ENCODE results near the gene UBE2L3. TPM values are rescaled to one million over a fixed set of nuclear protein-coding genes. Genes with fewer than 3 reads are reported as not detected.
A peak's percentile ranks its signal among the peaks of the same experiment; 100 is the strongest.

UBE2L3 gene
- total and polyA plus RNA-seq, 2 of the 13 experiments (the other 11 are each of a cell fraction or from before 2014, with no cell fraction given), result 30.2 to 58.1 TPM

DNA sequence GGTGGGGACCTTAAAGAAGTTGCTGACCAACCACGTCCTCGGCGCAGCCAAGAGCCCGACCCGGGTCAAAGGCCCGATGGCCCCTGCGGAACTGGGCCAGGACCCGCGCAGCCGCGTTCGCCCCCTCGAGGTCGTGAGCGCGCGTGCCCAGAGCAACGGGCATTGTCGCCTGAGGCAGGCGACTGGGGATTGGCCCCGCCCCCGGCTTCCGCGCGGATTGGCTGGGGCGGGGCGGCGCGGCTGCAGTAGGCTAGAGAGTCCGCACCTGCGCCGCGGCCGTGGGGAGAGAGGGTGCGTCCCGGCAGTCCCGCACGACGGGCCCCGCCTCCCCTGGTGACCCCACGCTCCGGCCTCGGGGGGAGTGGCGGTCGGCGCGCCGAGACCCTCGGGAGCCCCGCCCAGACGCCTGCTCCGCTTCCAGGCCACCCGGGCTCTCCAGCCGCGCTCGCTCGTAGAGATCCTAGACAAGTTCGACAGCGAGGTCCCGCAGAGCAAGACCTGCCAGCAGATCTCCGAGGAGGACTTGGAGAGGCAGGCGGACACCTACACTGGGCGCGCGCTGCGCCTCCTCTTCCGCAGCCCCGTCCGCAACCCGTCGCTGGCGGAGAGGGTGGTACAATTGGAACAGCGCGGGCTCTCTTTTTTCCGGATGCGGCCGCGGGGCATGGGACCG lies 90.0 kb downstream of the UBE2L3 start (continued):
- TF ChIP-seq ELF4 (CRISPR knock-in tag; IDR thresholded peaks at IDR 0.05; ENCODE audit: borderline replicate concordance) (no peak), ZNF619 (CRISPR knock-in tag; IDR thresholded peaks at IDR 0.05) (no peak; the same call in 1 of the 2 replicates), ARHGAP35 (CRISPR knock-in tag; IDR thresholded peaks at IDR 0.05; ENCODE audit: borderline replicate concordance) (no peak; the same call in 1 of the 2 replicates), GTF3A (CRISPR knock-in tag; conservative IDR thresholded peaks at IDR 0.05) (no peak), TMF1 (CRISPR knock-in tag; IDR thresholded peaks at IDR 0.05; ENCODE audit: low read depth) (peak; percentile 53; the same call in 1 of the 2 replicates), ZNF484 (CRISPR knock-in tag; IDR thresholded peaks at IDR 0.05; ENCODE audit: borderline replicate concordance, low read depth) (no peak; the same call in 1 of the 2 replicates), TOPORS (CRISPR knock-in tag; IDR thresholded peaks at IDR 0.05) (peak; percentile 92), ZBTB3 (CRISPR knock-in tag; IDR thresholded peaks at IDR 0.05; ENCODE audit: borderline replicate concordance, low read depth) (no peak; the same call in 1 of the 2 replicates), ZNF382 (CRISPR knock-in tag; IDR thresholded peaks at IDR 0.05; ENCODE audit: borderline replicate concordance) (no peak), NCOA1 (CRISPR knock-in tag; IDR thresholded peaks at IDR 0.05) (peak; percentile 24; the same call in 1 of the 2 replicates), PHF21A (CRISPR knock-in tag; IDR thresholded peaks at IDR 0.05) (peak; percentile 76), XRCC5 (optimal IDR thresholded peaks at IDR 0.05; ENCODE audit: low read length) (peak; percentile 46), FOXP1 (IDR thresholded peaks at IDR 0.05) (no peak), FOXP1 (CRISPR knock-in tag; IDR thresholded peaks at IDR 0.05) (no peak; the same call in 1 of the 2 replicates), SRSF9 (IDR thresholded peaks at IDR 0.05; ENCODE audit: borderline replicate concordance, insufficient read depth, low read depth, low read length, poor library complexity, severe bottlenecking) (no peak), ZFP41 (CRISPR knock-in tag; IDR thresholded peaks at IDR 0.05; ENCODE audit: borderline replicate concordance) (no peak)
- TF ChIP-seq, protein P1, sequence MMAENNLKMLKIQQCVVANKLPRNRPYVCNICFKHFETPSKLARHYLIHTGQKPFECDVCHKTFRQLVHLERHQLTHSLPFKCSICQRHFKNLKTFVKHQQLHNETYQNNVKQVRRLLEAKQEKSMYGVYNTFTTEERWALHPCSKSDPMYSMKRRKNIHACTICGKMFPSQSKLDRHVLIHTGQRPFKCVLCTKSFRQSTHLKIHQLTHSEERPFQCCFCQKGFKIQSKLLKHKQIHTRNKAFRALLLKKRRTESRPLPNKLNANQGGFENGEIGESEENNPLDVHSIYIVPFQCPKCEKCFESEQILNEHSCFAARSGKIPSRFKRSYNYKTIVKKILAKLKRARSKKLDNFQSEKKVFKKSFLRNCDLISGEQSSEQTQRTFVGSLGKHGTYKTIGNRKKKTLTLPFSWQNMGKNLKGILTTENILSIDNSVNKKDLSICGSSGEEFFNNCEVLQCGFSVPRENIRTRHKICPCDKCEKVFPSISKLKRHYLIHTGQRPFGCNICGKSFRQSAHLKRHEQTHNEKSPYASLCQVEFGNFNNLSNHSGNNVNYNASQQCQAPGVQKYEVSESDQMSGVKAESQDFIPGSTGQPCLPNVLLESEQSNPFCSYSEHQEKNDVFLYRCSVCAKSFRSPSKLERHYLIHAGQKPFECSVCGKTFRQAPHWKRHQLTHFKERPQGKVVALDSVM (CRISPR knock-in tag; IDR thresholded peaks at IDR 0.05), result peak; percentile 51; the same call in 1 of the 2 replicates
- TF ChIP-seq, protein P2, sequence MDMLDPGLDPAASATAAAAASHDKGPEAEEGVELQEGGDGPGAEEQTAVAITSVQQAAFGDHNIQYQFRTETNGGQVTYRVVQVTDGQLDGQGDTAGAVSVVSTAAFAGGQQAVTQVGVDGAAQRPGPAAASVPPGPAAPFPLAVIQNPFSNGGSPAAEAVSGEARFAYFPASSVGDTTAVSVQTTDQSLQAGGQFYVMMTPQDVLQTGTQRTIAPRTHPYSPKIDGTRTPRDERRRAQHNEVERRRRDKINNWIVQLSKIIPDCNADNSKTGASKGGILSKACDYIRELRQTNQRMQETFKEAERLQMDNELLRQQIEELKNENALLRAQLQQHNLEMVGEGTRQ (IDR thresholded peaks at IDR 0.05; ENCODE audit: low read depth, low read length), result no peak
- TF ChIP-seq, protein P2 (CRISPR knock-in tag; IDR thresholded peaks at IDR 0.05; ENCODE audit: borderline replicate concordance), result no peak
- TF ChIP-seq, protein P3, sequence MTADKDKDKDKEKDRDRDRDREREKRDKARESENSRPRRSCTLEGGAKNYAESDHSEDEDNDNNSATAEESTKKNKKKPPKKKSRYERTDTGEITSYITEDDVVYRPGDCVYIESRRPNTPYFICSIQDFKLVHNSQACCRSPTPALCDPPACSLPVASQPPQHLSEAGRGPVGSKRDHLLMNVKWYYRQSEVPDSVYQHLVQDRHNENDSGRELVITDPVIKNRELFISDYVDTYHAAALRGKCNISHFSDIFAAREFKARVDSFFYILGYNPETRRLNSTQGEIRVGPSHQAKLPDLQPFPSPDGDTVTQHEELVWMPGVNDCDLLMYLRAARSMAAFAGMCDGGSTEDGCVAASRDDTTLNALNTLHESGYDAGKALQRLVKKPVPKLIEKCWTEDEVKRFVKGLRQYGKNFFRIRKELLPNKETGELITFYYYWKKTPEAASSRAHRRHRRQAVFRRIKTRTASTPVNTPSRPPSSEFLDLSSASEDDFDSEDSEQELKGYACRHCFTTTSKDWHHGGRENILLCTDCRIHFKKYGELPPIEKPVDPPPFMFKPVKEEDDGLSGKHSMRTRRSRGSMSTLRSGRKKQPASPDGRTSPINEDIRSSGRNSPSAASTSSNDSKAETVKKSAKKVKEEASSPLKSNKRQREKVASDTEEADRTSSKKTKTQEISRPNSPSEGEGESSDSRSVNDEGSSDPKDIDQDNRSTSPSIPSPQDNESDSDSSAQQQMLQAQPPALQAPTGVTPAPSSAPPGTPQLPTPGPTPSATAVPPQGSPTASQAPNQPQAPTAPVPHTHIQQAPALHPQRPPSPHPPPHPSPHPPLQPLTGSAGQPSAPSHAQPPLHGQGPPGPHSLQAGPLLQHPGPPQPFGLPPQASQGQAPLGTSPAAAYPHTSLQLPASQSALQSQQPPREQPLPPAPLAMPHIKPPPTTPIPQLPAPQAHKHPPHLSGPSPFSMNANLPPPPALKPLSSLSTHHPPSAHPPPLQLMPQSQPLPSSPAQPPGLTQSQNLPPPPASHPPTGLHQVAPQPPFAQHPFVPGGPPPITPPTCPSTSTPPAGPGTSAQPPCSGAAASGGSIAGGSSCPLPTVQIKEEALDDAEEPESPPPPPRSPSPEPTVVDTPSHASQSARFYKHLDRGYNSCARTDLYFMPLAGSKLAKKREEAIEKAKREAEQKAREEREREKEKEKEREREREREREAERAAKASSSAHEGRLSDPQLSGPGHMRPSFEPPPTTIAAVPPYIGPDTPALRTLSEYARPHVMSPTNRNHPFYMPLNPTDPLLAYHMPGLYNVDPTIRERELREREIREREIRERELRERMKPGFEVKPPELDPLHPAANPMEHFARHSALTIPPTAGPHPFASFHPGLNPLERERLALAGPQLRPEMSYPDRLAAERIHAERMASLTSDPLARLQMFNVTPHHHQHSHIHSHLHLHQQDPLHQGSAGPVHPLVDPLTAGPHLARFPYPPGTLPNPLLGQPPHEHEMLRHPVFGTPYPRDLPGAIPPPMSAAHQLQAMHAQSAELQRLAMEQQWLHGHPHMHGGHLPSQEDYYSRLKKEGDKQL (CRISPR knock-in tag; IDR thresholded peaks at IDR 0.05; ENCODE audit: low read depth), result no peak
